ES-I3 (cell line): Measurements from ENCODE around the gene CHGA.

ENCODE experiments used
- H3K36me3 ChIP-seq: 2 replicates; pipeline ENCODE4 v1.6.1; 2013; ENCODE audit warnings: mild to moderate bottlenecking, low read length, control low read depth, moderate library complexity; ENCODE audit not compliant: insufficient read depth
- H3K4me1 ChIP-seq: 2 replicates; pipeline ENCODE4 v1.6.1; 2013; ENCODE audit warnings: mild to moderate bottlenecking, control low read depth, low read length; ENCODE audit not compliant: insufficient read depth
- H3K9ac ChIP-seq: 2 replicates; pipeline ENCODE4 v1.6.1; 2013; ENCODE audit warnings: low read depth, mild to moderate bottlenecking, low read length, moderate library complexity
- H3K9me3 ChIP-seq: 2 replicates; pipeline ENCODE4 v1.6.1; 2013; ENCODE audit warnings: mild to moderate bottlenecking, low read length, moderate library complexity; ENCODE audit not compliant: control insufficient read depth, insufficient read depth

Gene CHGA

DNA sequence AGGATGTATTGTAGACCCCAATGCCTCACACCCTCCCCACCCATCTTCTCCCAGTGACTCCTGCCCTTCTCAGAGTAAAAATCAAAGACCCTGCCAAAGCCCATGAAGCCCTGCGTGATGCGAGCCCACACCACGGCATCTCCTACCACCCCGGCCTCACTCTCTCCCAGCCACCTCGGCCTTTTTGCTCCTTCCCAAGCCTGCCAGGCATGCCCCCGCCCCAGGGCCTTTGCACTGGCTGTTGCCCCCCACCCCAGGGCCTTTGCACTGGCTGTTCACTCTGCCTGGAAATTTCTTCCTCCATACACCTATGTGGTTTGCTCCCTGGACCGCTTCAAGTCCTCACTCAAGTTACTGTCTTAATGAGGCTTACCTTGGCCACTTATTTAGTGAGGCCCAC is 5.0 kb upstream of the CHGA start:
- Histone ChIP-seq H3K9me3 (no peaks in the 10 kb centered on the region), H3K4me1 (no peaks in the 10 kb centered on the region), H3K9ac (no peak overlapping the region), H3K36me3 (no peaks in the 10 kb centered on the region)

DNA sequence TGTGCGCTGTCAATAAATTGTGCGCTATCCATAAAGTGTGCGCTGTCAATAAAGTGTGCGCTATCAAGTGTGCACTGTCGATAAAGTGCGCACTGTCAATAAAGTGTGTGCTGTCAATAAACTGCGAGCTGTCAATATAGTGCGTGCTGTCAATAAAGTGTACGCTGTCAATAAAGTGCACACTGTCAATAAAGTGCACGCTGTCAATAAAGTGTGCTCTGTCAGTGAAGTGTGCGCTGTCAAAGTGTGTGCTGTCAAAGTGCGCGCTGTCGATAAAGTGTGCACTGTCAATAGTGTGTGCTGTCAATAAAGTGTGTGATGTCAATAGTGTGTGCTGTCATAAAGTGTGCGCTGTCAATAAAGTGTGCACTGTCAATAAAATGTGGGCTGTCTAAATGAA is 2.9 kb upstream of the CHGA start:
- Histone ChIP-seq H3K9me3 (no peaks in the 10 kb centered on the region), H3K36me3 (no peaks in the 10 kb centered on the region), H3K9ac (no peak overlapping the region), H3K4me1 (peaks cover 7% of the 10 kb centered on the region)

- no peaks in the 10 kb centered on the region for H3K36me3 ChIP-seq
- no peaks in the 10 kb centered on the region for H3K9me3 ChIP-seq
- peaks cover 7% of the 10 kb centered on the region for H3K4me1 ChIP-seq
- peak overlapping the region; percentile 61; the same call in 1 of the 2 replicates for H3K9ac ChIP-seq
Observed at GRCh38 chr14:92922155-92922735, 705 bp upstream of the CHGA start.

- H3K9me3 ChIP-seq: no peaks in the 10 kb centered on the region
- peak overlapping the region; percentile 61; the same call in 1 of the 2 replicates for H3K9ac ChIP-seq
- no peaks in the 10 kb centered on the region for H3K36me3 ChIP-seq
- peaks cover 7% of the 10 kb centered on the region for H3K4me1 ChIP-seq
Observed at GRCh38 chr14:92923744-92924103, 774 bp downstream of the CHGA start.

DNA sequence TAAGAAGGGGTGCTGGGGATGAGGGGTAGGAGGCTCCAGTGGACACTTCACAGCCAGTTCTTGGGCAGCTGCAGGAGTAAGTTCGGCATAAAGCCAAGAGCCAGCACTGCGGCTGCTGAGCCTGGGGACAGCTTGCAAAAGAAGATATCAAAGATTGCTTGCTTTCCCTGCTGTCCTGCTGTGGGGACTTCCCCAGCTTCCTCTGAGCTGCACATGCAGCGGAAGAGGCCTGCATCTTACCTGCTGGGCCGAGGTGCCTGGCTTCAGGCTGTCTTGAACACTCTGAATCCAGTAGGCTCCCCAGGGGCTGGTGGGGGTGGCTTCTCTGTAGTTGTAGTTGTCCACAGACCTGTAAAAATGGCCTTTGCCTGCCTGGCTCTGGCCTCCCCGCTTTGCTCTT is 1.3 kb downstream of the CHGA start:
- H3K4me1 ChIP-seq: peaks cover 7% of the 10 kb centered on the region
- 0 out of 2 replicates have a peak overlapping the region, but pooled peaks have one; percentile 61 for H3K9ac ChIP-seq
- H3K36me3 ChIP-seq: no peaks in the 10 kb centered on the region
- H3K9me3 ChIP-seq: no peaks in the 10 kb centered on the region

GRCh38 chr14:92925446-92925845 is 2.5 kb downstream of the CHGA start:
- H3K4me1 ChIP-seq: peaks cover 7% of the 10 kb centered on the region
- no peaks in the 10 kb centered on the region for H3K36me3 ChIP-seq
- H3K9ac ChIP-seq: no peak overlapping the region
- H3K9me3 ChIP-seq: no peaks in the 10 kb centered on the region

- no peak overlapping the region for H3K9ac ChIP-seq
- H3K4me1 ChIP-seq: peaks cover 7% of the 10 kb centered on the region
Observed at GRCh38 chr14:92926180-92926845, 3.4 kb downstream of the CHGA start.

DNA sequence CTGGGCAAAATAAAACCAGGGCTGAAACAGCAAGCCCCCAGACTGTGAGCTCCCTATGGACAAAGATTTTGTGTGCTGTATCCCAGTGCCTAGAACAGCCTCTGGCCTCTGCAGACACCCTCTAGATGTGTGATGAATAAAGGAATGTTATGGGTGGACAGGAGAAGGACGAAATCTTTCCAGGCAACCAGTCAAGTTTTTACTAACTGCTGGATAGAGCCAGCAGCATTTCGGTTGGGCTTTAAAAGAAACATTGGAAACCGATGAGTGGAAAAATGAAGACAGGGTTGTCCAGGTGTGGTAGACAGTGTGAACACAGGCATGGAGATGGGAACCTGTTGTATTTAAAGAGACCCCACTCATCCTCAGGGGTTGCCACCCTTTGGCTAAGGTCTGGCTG is 4.0 kb downstream of the CHGA start:
- Histone ChIP-seq H3K4me1 (peaks cover 7% of the 10 kb centered on the region), H3K9ac (no peak overlapping the region), H3K9me3 (no peaks in the 10 kb centered on the region), H3K36me3 (no peaks in the 10 kb centered on the region)

More at GRCh38 chr14:92926180-92926845, 3.4 kb downstream of the CHGA start:
- Histone ChIP-seq H3K9me3 (no peaks in the 10 kb centered on the region), H3K36me3 (no peaks in the 10 kb centered on the region)

DNA sequence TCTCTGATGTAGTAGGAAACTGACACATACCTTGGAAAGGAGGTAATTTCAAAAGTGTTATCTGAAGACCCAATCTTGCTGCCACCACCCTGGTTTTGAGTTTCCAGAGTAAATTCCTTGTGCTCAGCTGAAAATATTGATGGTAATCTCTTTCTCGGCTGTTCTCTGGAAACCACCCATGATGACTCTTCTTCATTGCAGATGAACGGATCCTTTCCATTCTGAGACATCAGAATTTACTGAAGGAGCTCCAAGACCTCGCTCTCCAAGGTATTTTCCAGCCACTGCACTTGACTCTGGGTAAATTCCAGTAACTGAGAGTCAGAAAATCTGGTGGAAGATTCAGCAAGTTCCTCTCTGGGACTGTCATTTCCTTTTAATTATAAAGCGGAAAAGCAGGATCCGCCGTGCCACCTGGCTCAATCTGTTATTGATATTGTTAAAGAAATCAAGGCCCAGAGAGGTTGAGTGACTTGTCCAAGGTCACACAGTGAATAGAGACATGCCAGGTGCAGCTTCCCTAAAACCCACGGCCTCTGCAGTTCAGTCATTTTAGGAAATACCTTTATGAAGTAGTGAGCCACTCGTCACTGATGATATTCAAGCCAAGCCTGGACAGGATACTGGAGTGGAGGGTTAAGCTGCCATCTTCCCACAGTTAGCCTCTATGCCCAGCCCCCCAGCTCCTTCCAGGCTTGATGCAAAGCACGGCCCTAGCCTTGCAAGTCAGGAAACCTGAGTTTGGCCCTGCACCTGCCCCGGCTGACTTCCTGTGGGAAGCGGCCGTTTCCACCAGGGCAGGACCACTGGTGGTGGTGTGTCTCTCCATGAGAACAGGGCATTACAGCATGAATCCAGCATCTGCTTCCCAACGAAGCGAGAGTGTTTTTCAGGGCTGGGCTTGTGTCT is 4.7 kb downstream of the CHGA start:
- Histone ChIP-seq H3K4me1 (peaks cover 7% of the 10 kb centered on the region), H3K9me3 (no peaks in the 10 kb centered on the region), H3K36me3 (no peaks in the 10 kb centered on the region)

DNA sequence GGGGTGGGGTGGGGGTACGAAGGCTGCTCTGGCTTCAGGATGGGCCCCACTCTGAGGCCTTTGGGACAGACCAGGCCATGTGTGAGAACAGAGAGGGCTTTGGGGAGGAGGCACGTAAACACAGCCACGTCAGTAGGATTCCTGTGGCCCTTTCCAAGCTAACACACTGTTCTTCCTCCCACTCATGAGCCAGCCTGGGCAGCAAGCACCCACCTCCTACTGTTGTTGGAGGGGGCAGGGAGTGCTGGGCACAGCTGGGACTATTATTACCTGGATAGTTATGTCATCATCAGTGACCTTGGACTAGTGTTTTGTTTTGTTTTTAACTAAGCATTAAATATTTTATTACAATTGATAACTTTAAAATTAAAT is 5.3 kb downstream of the CHGA start:
- Histone ChIP-seq H3K36me3 (no peaks in the 10 kb centered on the region), H3K4me1 (peaks cover 7% of the 10 kb centered on the region), H3K9ac (no peak overlapping the region), H3K9me3 (no peaks in the 10 kb centered on the region)

More for the DNA sequence above, 4.7 kb downstream of the CHGA start:
- H3K9ac ChIP-seq: no peak overlapping the region

DNA sequence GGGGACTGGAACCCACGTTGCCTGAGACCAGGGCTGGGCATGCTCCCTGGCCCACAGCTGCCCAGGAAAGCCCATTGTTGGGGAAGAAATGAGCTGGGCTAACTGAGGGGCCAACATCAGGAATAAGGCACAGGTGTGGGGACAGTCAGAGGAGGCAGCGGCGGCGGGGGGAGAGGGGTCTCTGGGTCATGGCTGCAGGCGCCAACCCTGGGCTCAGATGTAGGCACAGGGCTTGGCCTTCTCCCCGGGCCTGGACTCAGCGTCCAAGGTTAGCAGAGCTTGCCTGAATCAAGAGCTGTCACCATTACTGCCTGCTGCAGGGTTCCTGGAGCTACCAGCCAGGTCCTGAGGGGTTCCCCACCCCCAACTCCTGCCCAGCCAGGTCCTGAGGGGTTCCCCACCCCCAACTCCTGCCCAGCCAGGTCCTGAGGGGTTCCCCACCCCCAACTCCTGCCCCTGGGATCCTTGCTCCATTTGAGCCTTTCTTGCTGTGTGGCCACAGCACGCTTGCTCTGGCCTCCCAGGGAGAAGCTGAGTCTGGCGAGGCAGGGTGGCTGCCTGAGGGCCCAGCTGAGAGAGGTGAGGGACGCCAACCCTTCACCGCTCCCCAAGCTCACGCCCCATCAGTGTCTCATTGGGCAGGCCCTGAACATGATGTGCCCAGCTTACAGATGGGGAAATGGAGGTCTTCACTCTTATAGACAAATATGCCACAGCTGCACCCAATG is 6.2 kb downstream of the CHGA start:
- Histone ChIP-seq H3K36me3 (no peaks in the 10 kb centered on the region), H3K4me1 (peaks cover 7% of the 10 kb centered on the region), H3K9ac (no peak overlapping the region)

DNA sequence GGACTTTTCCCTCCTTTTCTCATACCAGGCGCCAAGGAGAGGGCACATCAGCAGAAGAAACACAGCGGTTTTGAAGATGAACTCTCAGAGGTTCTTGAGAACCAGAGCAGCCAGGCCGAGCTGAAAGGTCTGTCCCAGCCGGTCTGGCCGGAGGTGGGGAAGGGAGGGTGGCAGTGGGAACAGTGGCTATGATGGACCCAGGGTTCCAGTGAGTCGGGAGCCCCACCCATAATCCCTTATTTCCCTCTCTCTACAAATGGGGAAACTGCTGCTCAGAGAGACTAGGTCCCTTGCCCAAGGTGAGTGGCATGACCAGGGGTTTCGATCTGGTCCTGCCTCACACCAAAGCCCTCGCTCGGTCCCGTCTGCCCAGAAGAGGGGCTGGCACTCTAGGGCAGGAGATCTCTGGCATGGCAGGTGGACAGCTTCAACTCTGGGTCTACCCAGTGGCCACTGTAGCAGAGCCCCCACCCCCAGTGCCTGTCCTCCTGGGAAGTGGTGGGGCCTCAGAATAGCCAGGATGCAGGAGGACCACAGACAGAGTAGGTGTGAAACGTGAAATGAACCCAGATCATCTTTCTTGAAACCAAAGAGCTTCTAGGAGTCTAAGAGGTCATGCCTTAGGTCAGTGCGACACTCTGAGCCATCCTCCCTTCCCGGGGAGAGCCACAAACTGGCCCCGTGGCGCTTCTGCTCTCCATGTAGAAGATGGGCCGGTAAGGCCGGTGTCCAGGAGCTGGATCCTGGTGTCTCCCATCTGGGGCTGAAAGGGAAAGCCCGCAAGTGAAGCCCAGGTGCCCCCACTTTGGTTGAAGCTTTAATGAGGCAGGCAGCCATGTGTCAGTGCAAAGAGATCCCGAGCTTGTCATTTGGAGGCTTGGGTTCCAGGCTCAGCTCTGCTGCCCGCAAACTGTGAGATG is 7.0 kb downstream of the CHGA start:
- no peak overlapping the region for H3K9ac ChIP-seq
- no peaks in the 10 kb centered on the region; the same call in 1 of the 2 replicates for H3K4me1 ChIP-seq
- H3K36me3 ChIP-seq: no peaks in the 10 kb centered on the region
- H3K9me3 ChIP-seq: no peaks in the 10 kb centered on the region

More for the DNA sequence above, 6.2 kb downstream of the CHGA start:
- H3K9me3 ChIP-seq: no peaks in the 10 kb centered on the region

DNA sequence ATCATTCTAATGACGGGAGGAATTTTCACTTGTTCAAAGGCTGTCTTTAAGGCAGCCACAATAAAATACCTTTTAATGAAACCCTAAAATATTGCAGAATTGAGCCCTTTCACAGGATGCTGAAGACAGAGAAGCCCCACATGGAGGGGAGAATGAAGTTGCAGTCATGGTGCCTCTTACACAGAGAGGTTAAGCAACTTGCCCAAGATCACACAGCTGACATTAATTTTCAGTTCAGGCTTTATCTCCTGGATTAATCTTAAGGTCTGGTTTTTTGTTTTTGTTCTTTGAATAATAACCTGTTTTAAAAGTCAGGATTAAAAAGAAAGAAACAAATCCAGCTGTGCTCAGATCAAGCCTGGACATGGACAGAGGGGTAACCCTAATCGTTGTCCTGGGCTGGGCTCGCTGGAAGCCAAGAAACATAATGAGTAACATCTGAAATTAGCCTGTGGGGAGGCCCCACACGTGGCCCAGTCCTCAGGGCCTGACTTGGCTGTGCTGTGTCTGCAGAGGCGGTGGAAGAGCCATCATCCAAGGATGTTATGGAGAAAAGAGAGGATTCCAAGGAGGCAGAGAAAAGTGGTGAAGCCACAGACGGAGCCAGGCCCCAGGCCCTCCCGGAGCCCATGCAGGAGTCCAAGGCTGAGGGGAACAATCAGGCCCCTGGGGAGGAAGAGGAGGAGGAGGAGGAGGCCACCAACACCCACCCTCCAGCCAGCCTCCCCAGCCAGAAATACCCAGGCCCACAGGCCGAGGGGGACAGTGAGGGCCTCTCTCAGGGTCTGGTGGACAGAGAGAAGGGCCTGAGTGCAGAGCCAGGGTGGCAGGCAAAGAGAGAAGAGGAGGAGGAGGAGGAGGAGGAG is 8.0 kb downstream of the CHGA start:
- H3K9me3 ChIP-seq: no peaks in the 10 kb centered on the region
- H3K36me3 ChIP-seq: no peaks in the 10 kb centered on the region
- H3K9ac ChIP-seq: no peak overlapping the region
- H3K4me1 ChIP-seq: no peaks in the 10 kb centered on the region
